ENCODE data around the gene ROCK2.

Gene ROCK2

DNA sequence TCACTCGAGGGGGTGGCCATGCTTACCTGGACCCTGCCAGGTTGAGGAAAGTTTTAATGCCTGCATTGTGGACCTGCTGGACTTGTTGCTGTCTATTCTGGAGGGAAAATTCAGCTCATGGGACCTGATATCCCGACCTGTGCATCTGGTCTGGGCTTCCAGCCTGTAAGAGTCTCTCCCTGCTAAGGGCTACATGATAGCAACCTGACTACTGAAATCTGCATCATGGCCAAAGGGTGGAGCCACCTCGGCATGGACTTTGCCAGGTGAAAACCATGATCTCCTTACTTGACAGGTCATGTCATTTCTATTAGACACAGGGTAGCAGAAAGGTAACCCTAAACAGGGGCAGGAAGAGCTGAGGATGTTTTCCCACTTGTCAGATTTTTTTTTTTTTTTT is 202.1 kb downstream of the ROCK2 start:
- no peak for DNase-seq

- DNase-seq, result no peak
Observed at GRCh38 chr2:11141319-11141718, 203.1 kb downstream of the ROCK2 start.

- no peak for DNase-seq
Observed at GRCh38 chr2:11140492-11140891, 203.9 kb downstream of the ROCK2 start.

DNA sequence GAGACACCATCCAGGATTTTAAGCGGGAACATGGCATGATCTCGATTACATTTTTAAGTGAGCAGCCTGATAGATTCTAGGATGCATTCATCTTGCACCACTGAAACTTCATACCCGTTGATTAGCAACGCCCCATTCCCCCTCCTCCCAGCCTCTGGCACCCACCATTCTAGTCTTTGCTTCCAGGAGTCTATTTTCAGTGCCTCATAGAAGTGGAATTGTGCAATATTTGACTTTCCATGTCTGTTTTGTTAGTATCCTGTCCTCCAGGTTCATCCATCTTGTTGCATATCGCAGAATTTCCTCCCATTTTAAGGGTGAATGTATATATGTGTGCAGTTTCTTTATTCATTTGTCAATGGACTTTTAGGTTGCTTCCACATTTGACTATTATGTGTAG is 210.1 kb downstream of the ROCK2 start:
- no peak for DNase-seq

GRCh38 chr2:11133936-11134320 is 210.5 kb downstream of the ROCK2 start:
- DNase-seq, result no peak

- DNase-seq, result no peak
Observed at GRCh38 chr2:11133238-11133935, 211.0 kb downstream of the ROCK2 start.

- DNase-seq, result no peak
Observed at GRCh38 chr2:11132036-11132671, 212.3 kb downstream of the ROCK2 start.

DNA sequence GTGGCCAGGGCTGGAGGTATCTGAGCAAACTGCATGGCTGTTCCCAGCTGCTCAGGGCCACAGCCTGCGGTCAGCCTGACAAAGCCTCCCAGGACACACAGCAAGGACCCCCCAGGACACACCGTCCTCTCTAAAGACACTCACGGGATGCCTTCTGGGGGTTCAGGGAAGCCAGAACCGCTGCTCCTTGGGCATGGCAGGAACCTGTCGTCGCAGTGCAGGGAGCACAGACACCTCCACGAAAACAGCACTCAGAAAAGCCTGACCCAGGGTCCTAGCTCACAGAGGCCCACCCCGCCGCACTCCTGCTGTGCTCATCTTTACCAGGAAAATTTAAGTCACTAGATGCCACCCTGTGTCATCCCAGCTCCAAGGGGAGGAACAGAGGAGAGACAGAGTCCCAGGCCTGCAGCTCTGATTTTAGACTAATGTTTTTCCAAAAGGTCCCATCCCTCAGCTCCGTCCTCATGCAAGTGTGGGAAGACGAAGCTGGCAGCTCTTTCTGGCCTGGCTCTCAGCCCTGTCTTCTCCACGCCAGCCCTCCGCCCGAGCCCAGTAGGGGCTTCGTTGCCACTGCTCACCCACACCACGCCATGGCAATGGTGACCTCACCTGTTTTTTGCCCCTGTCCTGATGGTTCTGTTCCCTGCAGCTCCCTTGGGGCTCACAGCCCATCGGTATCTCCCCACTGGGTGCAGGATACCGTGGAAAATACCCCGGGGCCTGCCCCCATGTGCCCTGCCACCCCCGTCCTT is 213.1 kb downstream of the ROCK2 start:
- DNase-seq, result no peak

Measured in NK-92 treated with Interleukin-12 subunit alpha and Interleukin-12 subunit beta, amount 100 ng/mL, for 24 hours (cell line).